ENCODE measurements around the gene FGF14. TPM values are rescaled to one million over a fixed set of nuclear protein-coding genes. Genes with fewer than 3 reads are reported as not detected.

The FGF14 gene
- total and polyA plus RNA-seq, 2 donors from 2014 or later: 0.47 to 3.3 TPM

GRCh38 chr13:101846701-101847100 is 555.1 kb downstream of the FGF14 start:
- Histone ChIP-seq H3K9me3 (ENCODE audit: control insufficient read depth in 2 of 3, insufficient read depth in 1 of 3, low read length in 3 of 3) (no peaks in the 10 kb centered on the region), H3K27me3 (ENCODE audit: control insufficient read depth, insufficient read depth, low read length) (no peaks in the 10 kb centered on the region), H3K36me3 (ENCODE audit: control insufficient read depth in 2 of 3, insufficient read depth in 3 of 3, low read length in 3 of 3) (no peaks in the 10 kb centered on the region), H3K4me1 (ENCODE audit: control insufficient read depth in 2 of 3, insufficient read depth in 2 of 3, low read depth in 1 of 3, low read length in 3 of 3) (no peaks in the 10 kb centered on the region), H3K9ac (ENCODE audit: low read length in 3 of 3) (no peak overlapping the region), H3K4me3 (ENCODE audit: low read length in 3 of 3) (no peak overlapping the region), H3K27ac (ENCODE audit: low read depth in 2 of 2, low read length in 2 of 2) (no peak overlapping the region)
- intact Hi-C loops (cut with DNase I): no loop called here
- no peak for FAIRE-seq
- no peak for DNase-seq
- TF ChIP-seq, protein P1, sequence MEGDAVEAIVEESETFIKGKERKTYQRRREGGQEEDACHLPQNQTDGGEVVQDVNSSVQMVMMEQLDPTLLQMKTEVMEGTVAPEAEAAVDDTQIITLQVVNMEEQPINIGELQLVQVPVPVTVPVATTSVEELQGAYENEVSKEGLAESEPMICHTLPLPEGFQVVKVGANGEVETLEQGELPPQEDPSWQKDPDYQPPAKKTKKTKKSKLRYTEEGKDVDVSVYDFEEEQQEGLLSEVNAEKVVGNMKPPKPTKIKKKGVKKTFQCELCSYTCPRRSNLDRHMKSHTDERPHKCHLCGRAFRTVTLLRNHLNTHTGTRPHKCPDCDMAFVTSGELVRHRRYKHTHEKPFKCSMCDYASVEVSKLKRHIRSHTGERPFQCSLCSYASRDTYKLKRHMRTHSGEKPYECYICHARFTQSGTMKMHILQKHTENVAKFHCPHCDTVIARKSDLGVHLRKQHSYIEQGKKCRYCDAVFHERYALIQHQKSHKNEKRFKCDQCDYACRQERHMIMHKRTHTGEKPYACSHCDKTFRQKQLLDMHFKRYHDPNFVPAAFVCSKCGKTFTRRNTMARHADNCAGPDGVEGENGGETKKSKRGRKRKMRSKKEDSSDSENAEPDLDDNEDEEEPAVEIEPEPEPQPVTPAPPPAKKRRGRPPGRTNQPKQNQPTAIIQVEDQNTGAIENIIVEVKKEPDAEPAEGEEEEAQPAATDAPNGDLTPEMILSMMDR (IDR thresholded peaks at IDR 0.05; ENCODE audit: borderline replicate concordance, extremely low read depth, insufficient read depth): no peak

DNA sequence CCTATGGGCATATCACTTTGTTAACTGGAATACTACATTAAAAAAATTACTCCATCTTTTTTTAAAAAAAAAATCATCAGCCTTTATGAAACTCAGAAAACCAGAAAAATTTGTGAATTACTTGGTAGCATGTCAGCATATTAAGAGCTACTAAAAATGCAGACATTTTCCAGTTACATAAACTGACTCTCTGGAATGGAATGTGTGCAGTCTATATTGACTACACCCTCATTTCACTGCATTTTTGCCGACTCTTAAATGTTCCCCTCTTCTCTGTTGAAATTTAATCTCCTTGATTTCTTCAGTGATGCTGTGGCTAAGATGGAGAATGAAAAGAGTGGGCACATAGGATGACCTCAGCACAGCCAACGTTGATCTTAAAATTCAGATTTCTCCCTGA is 555.6 kb downstream of the FGF14 start:
- FAIRE-seq: no peak
- Histone ChIP-seq H3K9me3 (ENCODE audit: control insufficient read depth in 2 of 3, insufficient read depth in 1 of 3, low read length in 3 of 3) (no peaks in the 10 kb centered on the region), H3K36me3 (ENCODE audit: control insufficient read depth in 2 of 3, insufficient read depth in 3 of 3, low read length in 3 of 3) (no peaks in the 10 kb centered on the region), H3K27ac (ENCODE audit: low read depth in 2 of 2, low read length in 2 of 2) (no peak overlapping the region), H3K4me1 (ENCODE audit: control insufficient read depth in 2 of 3, insufficient read depth in 2 of 3, low read depth in 1 of 3, low read length in 3 of 3) (no peaks in the 10 kb centered on the region), H3K4me3 (ENCODE audit: low read length in 3 of 3) (no peak overlapping the region), H3K9ac (ENCODE audit: low read length in 3 of 3) (no peak overlapping the region), H3K27me3 (ENCODE audit: control insufficient read depth, insufficient read depth, low read length) (no peaks in the 10 kb centered on the region)
- TF ChIP-seq, protein P1 (IDR thresholded peaks at IDR 0.05; ENCODE audit: borderline replicate concordance, extremely low read depth, insufficient read depth): no peak
- no peak for DNase-seq
- intact Hi-C loops (cut with DNase I): no loop called here

GRCh38 chr13:101845245-101846020 is 556.4 kb downstream of the FGF14 start:
- Histone ChIP-seq H3K9me3 (ENCODE audit: control insufficient read depth in 2 of 3, insufficient read depth in 1 of 3, low read length in 3 of 3) (no peaks in the 10 kb centered on the region), H3K9ac (ENCODE audit: low read length in 3 of 3) (no peak overlapping the region), H3K4me1 (ENCODE audit: control insufficient read depth in 2 of 3, insufficient read depth in 2 of 3, low read depth in 1 of 3, low read length in 3 of 3) (no peaks in the 10 kb centered on the region), H3K27ac (ENCODE audit: low read depth in 2 of 2, low read length in 2 of 2) (no peak overlapping the region), H3K4me3 (ENCODE audit: low read length in 3 of 3) (no peak overlapping the region), H3K36me3 (ENCODE audit: control insufficient read depth in 2 of 3, insufficient read depth in 3 of 3, low read length in 3 of 3) (no peaks in the 10 kb centered on the region), H3K27me3 (ENCODE audit: control insufficient read depth, insufficient read depth, low read length) (no peaks in the 10 kb centered on the region)
- FAIRE-seq: no peak
- intact Hi-C loops (cut with DNase I): no loop called here
- no peak for DNase-seq
- TF ChIP-seq, protein P1 (IDR thresholded peaks at IDR 0.05; ENCODE audit: borderline replicate concordance, extremely low read depth, insufficient read depth): no peak

Data from kidney (tissue), 14 donors.